HG03097 (cell line): ENCODE results near the gene ODF4.
"Not testable (repeated sequence)": the region's sequence is repeated elsewhere in the genome, so short reads cannot be mapped to it uniquely, and the experiment has no call there.

Source experiments
- ATAC-seq: cut with Tn5 transposase; IDR thresholded peaks from one replicate; pipeline ENCODE4 v1.9.1; 2021; ENCODE audit not compliant: unreplicated experiment, low FRiP score

ODF4 gene

GRCh38 chr17:8324923-8325322 lies 14.7 kb upstream of the ODF4 start:
- ATAC-seq, result no peak

GRCh38 chr17:8326511-8327302 lies 12.9 kb upstream of the ODF4 start:
- ATAC-seq, result no peak

DNA sequence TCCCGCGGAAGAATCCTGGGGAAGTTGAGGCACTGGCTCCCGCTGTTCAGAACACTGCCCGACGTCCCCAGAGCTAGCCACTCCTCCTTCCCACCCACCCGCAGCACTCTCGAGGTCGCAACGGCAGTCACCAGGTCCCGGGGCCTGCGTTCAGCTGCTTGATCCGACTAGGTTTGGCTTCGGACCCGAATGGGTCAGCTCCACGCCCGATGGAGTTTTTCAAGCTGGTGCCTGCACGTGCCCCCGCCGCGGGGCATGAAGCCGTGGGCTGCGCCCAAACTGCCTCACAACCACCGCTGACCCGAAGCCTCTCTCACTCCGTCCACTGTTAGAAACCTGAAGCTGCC lies 12.4 kb upstream of the ODF4 start:
- ATAC-seq, result no peak

GRCh38 chr17:8332128-8332527 lies 7.5 kb upstream of the ODF4 start:
- ATAC-seq, result no peak

DNA sequence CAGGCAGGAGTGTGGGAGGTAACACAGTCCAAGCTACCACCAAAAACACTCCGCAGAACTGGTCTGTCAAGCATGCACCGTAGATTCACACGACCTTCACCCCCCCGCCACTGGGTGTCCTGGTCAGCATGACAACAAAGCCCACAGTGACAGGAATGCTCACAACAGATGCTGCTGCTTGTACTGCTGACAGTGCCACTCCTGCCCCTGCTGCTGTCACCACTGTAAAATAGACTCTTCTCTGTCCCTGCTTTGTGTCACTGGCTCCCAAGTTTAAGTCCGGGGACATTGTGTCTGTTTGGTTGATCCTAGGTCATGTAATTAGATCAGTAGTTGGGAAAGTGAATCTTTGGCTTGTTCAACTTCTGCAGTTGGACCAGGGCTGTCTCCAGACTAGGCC lies 7.0 kb upstream of the ODF4 start:
- ATAC-seq, result no peak

GRCh38 chr17:8333281-8333680 lies 6.4 kb upstream of the ODF4 start:
- ATAC-seq, result no peak

- no peak for ATAC-seq
Observed at GRCh38 chr17:8337802-8338752, 1.6 kb upstream of the ODF4 start.

DNA sequence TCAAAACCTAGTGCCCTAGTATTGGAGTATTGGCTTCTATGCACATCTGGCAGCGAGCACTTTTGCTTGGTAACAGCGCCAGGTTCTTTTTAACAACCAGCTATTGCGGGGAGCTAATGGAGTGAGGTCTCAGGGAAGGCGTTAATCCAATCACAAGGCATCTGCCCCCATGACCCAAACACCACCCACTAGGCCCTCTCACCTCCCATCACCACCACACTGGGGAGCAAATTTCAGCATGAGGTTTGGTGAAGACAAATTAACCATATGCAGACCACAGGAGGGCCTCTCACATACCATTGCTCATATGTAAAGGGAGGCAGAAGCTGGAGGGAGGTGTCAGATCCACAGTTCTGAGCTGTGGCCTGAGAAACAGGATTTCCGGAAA lies 893 bp upstream of the ODF4 start:
- ATAC-seq, result no peak

DNA sequence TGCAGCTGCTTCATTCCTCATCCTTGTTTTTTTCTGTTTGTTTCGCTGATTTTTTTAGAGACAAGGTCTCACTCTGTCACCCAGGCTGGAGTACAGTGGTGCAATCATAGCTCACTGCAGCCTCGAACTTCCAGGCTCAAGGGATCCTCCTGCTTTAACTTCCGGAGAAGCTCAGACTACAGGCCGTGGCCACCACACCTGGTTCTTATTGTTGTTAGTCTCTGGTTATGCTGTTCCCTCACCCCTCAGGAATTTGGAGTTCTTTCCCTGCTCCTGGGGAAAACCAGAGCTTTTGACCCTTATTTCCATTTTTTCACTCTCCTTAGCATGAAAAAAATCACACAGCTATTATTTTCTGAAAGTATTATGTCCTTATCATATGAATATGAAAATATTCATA lies 1.8 kb downstream of the ODF4 start:
- ATAC-seq, result no peak

DNA sequence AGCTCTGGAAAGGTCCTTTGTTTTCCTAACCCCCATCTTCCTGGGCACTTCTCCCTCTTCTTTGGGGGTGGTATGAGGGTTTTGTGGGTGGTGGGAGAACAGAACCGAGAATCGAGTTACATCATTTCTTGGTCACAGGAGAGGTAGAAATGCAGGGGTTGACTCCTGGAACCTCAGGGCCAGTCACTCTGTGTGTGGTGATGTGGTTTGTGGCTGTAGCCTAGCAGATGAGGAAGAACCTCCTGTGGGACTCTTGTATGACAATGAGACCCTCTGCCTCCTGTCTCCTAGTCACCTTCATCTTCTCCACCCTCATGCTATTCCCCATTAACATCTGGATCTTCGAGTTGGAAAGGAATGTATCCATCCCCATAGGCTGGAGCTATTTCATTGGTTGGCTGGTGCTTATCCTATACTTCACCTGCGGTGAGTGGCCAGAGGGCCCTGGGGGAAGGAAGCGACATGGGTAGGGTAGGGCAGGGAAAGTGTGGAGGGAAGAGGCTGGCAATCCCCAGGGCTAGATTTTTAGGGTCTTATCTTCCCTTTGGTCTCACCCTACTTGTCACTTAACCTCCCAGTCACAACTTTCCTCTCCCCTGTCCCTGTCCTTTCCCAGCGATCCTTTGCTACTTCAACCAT lies 5.5 kb downstream of the ODF4 start:
- no peak for ATAC-seq

- ATAC-seq, result no peak
Observed at GRCh38 chr17:8345951-8346665, 6.5 kb downstream of the ODF4 start.

DNA sequence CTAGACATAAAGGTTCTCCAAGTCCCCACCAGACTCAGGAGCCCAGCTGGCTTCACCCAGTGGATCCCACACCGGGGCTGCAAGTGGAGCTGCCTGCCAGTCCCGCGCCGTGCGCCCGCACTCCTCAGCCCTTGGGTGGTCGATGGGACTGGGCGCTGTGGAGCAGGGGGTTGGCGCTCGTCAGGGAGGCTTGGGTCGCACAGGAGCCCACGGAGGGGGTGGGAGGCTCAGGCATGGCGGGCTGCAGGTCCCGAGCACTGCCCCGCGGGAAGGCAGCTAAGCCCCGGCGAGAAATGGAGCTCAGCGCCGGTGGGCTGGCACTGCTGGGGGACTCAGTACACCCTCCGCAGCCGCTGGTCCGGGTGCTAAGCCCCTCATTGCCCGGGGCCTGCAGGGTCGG lies 7.4 kb downstream of the ODF4 start:
- ATAC-seq, result not testable (repeated sequence)

DNA sequence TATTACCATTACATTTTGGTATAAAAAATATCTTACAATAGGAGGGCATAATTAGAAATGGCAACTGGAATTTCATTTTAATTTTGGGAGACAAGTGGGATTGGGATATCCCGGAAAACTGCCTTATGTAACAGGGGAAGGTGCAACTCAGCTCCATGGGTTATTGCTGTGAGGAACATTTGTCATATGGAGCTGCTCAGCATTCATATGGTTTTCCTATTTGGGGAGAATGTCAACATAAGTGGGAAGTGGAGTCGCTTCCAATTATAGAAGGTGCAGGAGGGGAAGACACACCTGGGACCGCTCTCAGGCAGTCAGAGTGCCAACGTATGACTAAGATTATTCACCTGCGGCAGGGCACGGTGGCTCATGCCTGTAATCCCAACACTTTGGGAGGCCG lies 10.7 kb downstream of the ODF4 start:
- ATAC-seq, result no peak

DNA sequence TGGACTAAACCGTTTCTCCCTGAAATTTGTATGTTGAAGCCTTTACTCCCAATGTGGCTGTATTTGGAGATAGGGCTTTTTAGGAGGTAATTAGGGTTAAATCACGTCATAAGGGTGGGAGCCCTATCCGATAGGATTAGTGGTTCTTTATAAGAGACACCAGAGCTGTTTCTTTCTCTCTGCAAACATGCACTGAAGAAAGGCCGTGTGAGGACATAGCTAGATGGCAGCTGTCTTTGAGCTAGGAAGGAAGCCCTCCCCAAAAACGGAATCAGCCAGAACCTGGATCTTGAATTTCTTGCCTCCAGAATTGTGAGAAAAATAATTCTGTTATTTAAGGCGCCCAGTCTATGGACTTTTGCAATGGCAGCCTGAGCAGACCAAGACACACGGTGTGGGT lies 14.1 kb downstream of the ODF4 start:
- no peak for ATAC-seq

- no peak for ATAC-seq
Observed at GRCh38 chr17:8354236-8354635, 14.6 kb downstream of the ODF4 start.

DNA sequence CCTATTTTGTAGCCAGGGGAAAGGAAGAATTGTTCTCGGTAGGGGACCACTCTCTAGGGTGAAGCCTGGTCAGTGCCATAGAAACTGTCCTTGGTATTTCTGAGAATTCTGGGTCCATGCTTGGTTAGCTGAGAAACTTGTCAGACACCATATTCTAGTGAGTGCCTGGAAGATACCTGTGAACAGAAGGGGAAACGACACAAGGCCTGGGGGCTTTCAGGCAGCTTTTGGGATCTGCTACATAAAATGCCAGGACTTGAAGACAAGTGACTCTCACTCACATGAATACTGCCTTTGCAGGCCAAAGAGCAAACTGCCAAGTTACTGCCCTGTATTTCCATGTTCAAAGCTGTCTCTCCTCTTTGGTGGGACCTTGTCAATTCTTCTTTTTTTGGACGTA lies 18.3 kb downstream of the ODF4 start:
- ATAC-seq, result no peak

DNA sequence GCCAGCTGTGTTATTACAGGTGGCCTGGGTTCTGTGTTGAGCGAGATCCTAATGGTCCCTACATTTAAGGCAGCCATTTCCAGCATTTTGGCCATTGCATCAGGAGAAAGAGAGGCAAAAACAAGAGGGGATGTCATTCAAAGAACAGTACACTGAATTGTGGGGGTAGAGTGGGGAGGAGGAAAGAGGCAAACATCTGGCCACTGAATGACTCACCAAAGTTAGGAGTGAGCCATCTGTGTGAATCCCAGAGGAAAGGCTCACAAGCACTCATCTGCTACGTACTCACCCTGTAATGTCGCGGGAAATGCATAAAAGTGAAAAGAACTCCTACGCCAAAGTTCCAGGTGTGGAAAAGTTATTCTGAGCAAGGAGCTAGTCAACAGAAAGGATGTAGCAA lies 20.1 kb downstream of the ODF4 start:
- ATAC-seq, result no peak

DNA sequence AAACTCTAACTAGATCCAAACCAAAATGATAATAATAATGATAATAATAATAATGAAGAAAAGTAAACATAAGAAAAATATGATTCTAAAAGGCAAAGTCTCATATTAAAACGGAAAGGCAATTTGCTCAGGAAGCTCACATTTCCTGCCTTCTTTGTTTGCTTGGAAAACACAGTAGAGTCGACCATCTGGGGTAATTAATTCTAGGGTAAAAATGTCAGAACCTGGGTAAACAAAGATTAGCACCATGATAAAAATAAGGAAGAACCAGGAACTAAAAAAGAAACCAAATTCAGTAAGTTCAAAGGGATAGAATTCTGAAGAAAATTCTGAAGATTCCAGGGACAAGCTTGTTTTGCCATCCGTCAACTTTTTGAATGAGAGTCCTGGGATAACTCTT lies 20.6 kb downstream of the ODF4 start:
- no peak for ATAC-seq

- ATAC-seq, result no peak
Observed at GRCh38 chr17:8360751-8361150, 21.1 kb downstream of the ODF4 start.

DNA sequence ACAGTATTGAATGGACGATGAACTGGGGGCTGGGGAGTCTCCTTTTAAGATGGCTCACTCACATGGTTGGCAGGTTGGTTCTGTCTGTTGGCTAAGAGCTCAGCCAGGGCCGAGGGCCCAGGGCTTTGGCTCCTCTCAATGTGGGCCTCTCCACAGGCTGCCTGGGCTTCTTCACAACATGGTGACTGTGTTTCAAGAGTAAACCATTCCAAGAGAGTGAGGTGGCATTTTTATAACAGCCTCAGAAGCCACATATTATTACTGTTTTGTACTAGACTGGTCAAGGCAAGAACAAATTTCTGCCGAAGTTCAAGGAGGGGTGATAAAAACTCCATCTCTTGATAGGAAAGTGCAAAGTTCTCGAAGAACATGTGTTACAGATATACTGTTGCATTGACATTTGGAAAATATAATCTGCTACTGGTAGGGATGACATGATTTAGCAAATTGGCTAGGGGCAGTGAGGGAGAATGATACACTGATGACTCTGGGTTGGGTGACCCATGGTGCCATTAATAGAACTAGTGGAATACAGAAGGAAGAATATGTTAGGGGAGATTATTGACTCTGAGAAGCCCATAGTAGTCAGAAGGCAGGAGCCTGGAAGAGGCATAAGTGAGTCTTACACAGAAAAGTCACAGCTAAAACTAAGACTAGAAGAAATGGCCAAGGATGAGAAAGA lies 23.2 kb downstream of the ODF4 start:
- no peak for ATAC-seq
